MM.1S (cell line): ENCODE results near the gene ASPSCR1.

Experiments
- DNase-seq: peaks from one replicate; pipeline ENCODE4 v3.0.0-alpha.2; 2015
- H2AFZ ChIP-seq: fragments of 300-600 bp; sonication (generic); 2 replicates; pipeline ENCODE4 v1.6.0; 2016; ENCODE audit warnings: antibody characterized with exemption, low read length
- H3F3A ChIP-seq: fragments of 300-600 bp; sonication (generic); 2 replicates; pipeline ENCODE4 v1.6.1; 2016; ENCODE audit warnings: mild to moderate bottlenecking, antibody characterized with exemption, low read length, moderate library complexity, mixed read lengths; ENCODE audit not compliant: insufficient read depth
- H3K27ac ChIP-seq: fragments of 300-600 bp; sonication (generic); 2 replicates; pipeline ENCODE4 v1.5.1; 2016; ENCODE audit warnings: mild to moderate bottlenecking, low read length
- H3K27me3 ChIP-seq: fragments of 300-600 bp; sonication (generic); replicated peaks from 2 replicates; pipeline ENCODE4 v1.6.0; 2016; ENCODE audit warnings: low read length; ENCODE audit not compliant: insufficient read depth
- H3K36me3 ChIP-seq: fragments of 300-600 bp; sonication (generic); replicated peaks from 2 replicates; pipeline ENCODE4 v1.6.1; 2016; ENCODE audit warnings: mild to moderate bottlenecking, low read length, mixed read lengths; ENCODE audit not compliant: insufficient read depth
- H3K4me1 ChIP-seq: fragments of 300-600 bp; sonication (generic); 2 replicates; pipeline ENCODE4 v1.6.1; 2016; ENCODE audit warnings: low read length, mixed read lengths
- H3K4me2 ChIP-seq: fragments of 300-600 bp; sonication (generic); 2 replicates; pipeline ENCODE4 v1.6.0; 2016; ENCODE audit warnings: low read depth, low read length
- H3K4me3 ChIP-seq: fragments of 300-600 bp; sonication (generic); 2 replicates; pipeline ENCODE4 v1.5.1; 2016; ENCODE audit warnings: low read length, mixed read lengths
- H3K79me2 ChIP-seq: fragments of 300-600 bp; sonication (generic); 2 replicates; pipeline ENCODE4 v1.6.1; 2016; ENCODE audit warnings: mixed run types, low read length, mixed read lengths
- H3K9ac ChIP-seq: fragments of 300-600 bp; sonication (generic); 2 replicates; pipeline ENCODE4 v1.6.1; 2016; ENCODE audit warnings: low read length, mixed read lengths
- H3K9me2 ChIP-seq: fragments of 300-600 bp; sonication (generic); replicated peaks from 2 replicates; pipeline ENCODE4 v1.6.1; 2016; ENCODE audit warnings: mild to moderate bottlenecking, low read length, mixed read lengths; ENCODE audit not compliant: insufficient read depth
- H3K9me3 ChIP-seq: fragments of 300-600 bp; sonication (generic); replicated peaks from 2 replicates; pipeline ENCODE4 v1.6.1; 2016; ENCODE audit warnings: mild to moderate bottlenecking, low read length, mixed read lengths; ENCODE audit not compliant: insufficient read depth
- H4K20me1 ChIP-seq: fragments of 300-600 bp; sonication (generic); 2 replicates; pipeline ENCODE4 v1.6.1; 2016; ENCODE audit warnings: mild to moderate bottlenecking, low read length, moderate library complexity, mixed read lengths; ENCODE audit not compliant: insufficient read depth
- CTCF ChIP-seq: fragments of 300-600 bp; sonication (generic); IDR thresholded peaks from 2 replicates; pipeline ENCODE4 v1.5.1; 2016; ENCODE audit warnings: antibody characterized with exemption, low read length, mixed read lengths
- EZH2 ChIP-seq: fragments of 300-600 bp; sonication (generic); optimal IDR thresholded peaks from 2 replicates; pipeline ENCODE3; 2017; ENCODE audit warnings: low read depth, mild to moderate bottlenecking, antibody characterized with exemption, low read length, mixed read lengths
- EZH2phosphoT487 ChIP-seq: fragments of 300-600 bp; sonication (generic); IDR thresholded peaks from 2 replicates; pipeline ENCODE4 v1.6.1; 2018; ENCODE audit warnings: antibody characterized with exemption, low read length

The ASPSCR1 gene

GRCh38 chr17:82062076-82062983, 84.9 kb downstream of the ASPSCR1 start:
- H3K9ac ChIP-seq, result no peak overlapping the region
- no peaks in the 10 kb centered on the region for H3K9me2 ChIP-seq
- no peak overlapping the region for H3K27ac ChIP-seq
- peaks cover 30% of the 10 kb centered on the region for H3K79me2 ChIP-seq
- peaks cover 12% of the 10 kb centered on the region for H3K4me1 ChIP-seq
- H4K20me1 ChIP-seq, result peaks cover 3% of the 10 kb centered on the region; the same call in 1 of the 2 replicates
- TF ChIP-seq EZH2 (no peak), CTCF (no peak), EZH2phosphoT487 (no peak)
- H3K4me2 ChIP-seq, result no peak overlapping the region
- DNase-seq, result no peak
- 0 out of 2 replicates have a peak, but pooled peaks cover 4% of the 10 kb centered on the region for H3K36me3 ChIP-seq
- peaks cover 15% of the 10 kb centered on the region for H3F3A ChIP-seq
- H3K9me3 ChIP-seq, result no peaks in the 10 kb centered on the region
- H3K27me3 ChIP-seq, result no peaks in the 10 kb centered on the region
- no peak overlapping the region for H3K4me3 ChIP-seq
- no peak overlapping the region for H2AFZ ChIP-seq

- H3K4me1 ChIP-seq, result peaks cover 12% of the 10 kb centered on the region
- peaks cover 3% of the 10 kb centered on the region; the same call in 1 of the 2 replicates for H4K20me1 ChIP-seq
- no peak for DNase-seq
- peaks cover 30% of the 10 kb centered on the region for H3K79me2 ChIP-seq
- H3K9ac ChIP-seq, result no peak overlapping the region
- H2AFZ ChIP-seq, result no peak overlapping the region
- H3K27me3 ChIP-seq, result no peaks in the 10 kb centered on the region
- peaks cover 15% of the 10 kb centered on the region for H3F3A ChIP-seq
- TF ChIP-seq EZH2 (no peak), CTCF (no peak), EZH2phosphoT487 (no peak)
- H3K4me3 ChIP-seq, result no peak overlapping the region
- no peaks in the 10 kb centered on the region for H3K9me2 ChIP-seq
- no peaks in the 10 kb centered on the region for H3K9me3 ChIP-seq
- H3K4me2 ChIP-seq, result no peak overlapping the region
- H3K27ac ChIP-seq, result no peak overlapping the region
- H3K36me3 ChIP-seq, result 0 out of 2 replicates have a peak, but pooled peaks cover 4% of the 10 kb centered on the region
Observed at GRCh38 chr17:82062984-82063368, 85.5 kb downstream of the ASPSCR1 start.

- H2AFZ ChIP-seq, result no peak overlapping the region
- H3F3A ChIP-seq, result peaks cover 15% of the 10 kb centered on the region
- peak overlapping the region; percentile 99 for H3K4me2 ChIP-seq
- TF ChIP-seq EZH2phosphoT487 (no peak), CTCF (no peak), EZH2 (no peak)
- peak overlapping the region; percentile 70; the same call in 1 of the 2 replicates for H3K27ac ChIP-seq
- 0 out of 2 replicates have a peak, but pooled peaks cover 4% of the 10 kb centered on the region for H3K36me3 ChIP-seq
- no peaks in the 10 kb centered on the region for H3K9me3 ChIP-seq
- H3K4me3 ChIP-seq, result peak overlapping the region; percentile 96; the same call in 1 of the 2 replicates
- no peak for DNase-seq
- no peaks in the 10 kb centered on the region for H3K27me3 ChIP-seq
- no peaks in the 10 kb centered on the region for H3K9me2 ChIP-seq
- H3K4me1 ChIP-seq, result peaks cover 12% of the 10 kb centered on the region
- H3K9ac ChIP-seq, result peak overlapping the region; percentile 93; the same call in 1 of the 2 replicates
- H3K79me2 ChIP-seq, result peaks cover 30% of the 10 kb centered on the region
- peaks cover 3% of the 10 kb centered on the region; the same call in 1 of the 2 replicates for H4K20me1 ChIP-seq
Observed at GRCh38 chr17:82063424-82064415, 86.3 kb downstream of the ASPSCR1 start.
